H9 (cell line): ENCODE measurements around the gene BRMS1. TPM values are rescaled to one million over a fixed set of nuclear protein-coding genes. Genes with fewer than 3 reads are reported as not detected.

Source experiments
- DNase-seq: peaks from one replicate; pipeline ENCODE4 v3.0.0-alpha.2; 2017
- H2AFZ ChIP-seq: one replicate; pipeline ENCODE4 v1.6.1; 2013; ENCODE audit warnings: mild to moderate bottlenecking, low read length, control low read depth, moderate library complexity
- H2AK5ac ChIP-seq: 2 replicates; pipeline ENCODE4 v1.6.1; 2013; ENCODE audit warnings: low read length, control low read depth, mixed read lengths; ENCODE audit not compliant: insufficient read length
- H2BK120ac ChIP-seq: one replicate; pipeline ENCODE4 v1.6.1; 2013; ENCODE audit warnings: low read depth, mild to moderate bottlenecking, low read length, control low read depth, inconsistent platforms; ENCODE audit not compliant: poor library complexity, severe bottlenecking
- H2BK12ac ChIP-seq: 2 replicates; pipeline ENCODE4 v1.6.1; 2013; ENCODE audit warnings: low read length, control low read depth, mixed read lengths, low read depth; ENCODE audit not compliant: insufficient read length
- H2BK15ac ChIP-seq: 2 replicates; pipeline ENCODE4 v1.6.1; 2013; ENCODE audit warnings: low read depth, low read length, control low read depth
- H2BK20ac ChIP-seq: one replicate; pipeline ENCODE4 v1.6.1; 2013; ENCODE audit warnings: low read depth, mild to moderate bottlenecking, low read length, control low read depth, inconsistent platforms; ENCODE audit not compliant: poor library complexity, severe bottlenecking
- H2BK5ac ChIP-seq: 2 replicates; pipeline ENCODE4 v1.6.1; 2013; ENCODE audit warnings: low read length, control low read depth, mixed read lengths; ENCODE audit not compliant: insufficient read length
- H3K14ac ChIP-seq: 2 replicates; pipeline ENCODE4 v1.6.1; 2013; ENCODE audit warnings: low read length, control low read depth; ENCODE audit not compliant: insufficient read depth
- H3K18ac ChIP-seq: 2 replicates; pipeline ENCODE4 v1.6.1; 2013; ENCODE audit warnings: low read depth, mild to moderate bottlenecking, mixed read lengths, low read length, control low read depth; ENCODE audit not compliant: insufficient read length
- H3K23ac ChIP-seq: 2 replicates; pipeline ENCODE4 v1.6.1; 2013; ENCODE audit warnings: low read length, control low read depth, mixed read lengths, low read depth; ENCODE audit not compliant: insufficient read length
- H3K23me2 ChIP-seq: 2 replicates; pipeline ENCODE4 v1.6.1; 2013; ENCODE audit warnings: low read depth, mild to moderate bottlenecking, mixed read lengths, low read length, control low read depth; ENCODE audit not compliant: insufficient read length, poor library complexity, severe bottlenecking
- H3K27ac ChIP-seq: 2 replicates; pipeline ENCODE4 v1.5.1; 2013; ENCODE audit warnings: low read length, control low read depth, mixed read lengths, low read depth; ENCODE audit not compliant: insufficient read length
- H3K27me3 ChIP-seq: 2 replicates; pipeline ENCODE4 v1.6.1; 2013; ENCODE audit warnings: low read length, control low read depth, inconsistent platforms; ENCODE audit not compliant: insufficient read depth
- H3K4ac ChIP-seq: 2 replicates; pipeline ENCODE4 v1.6.1; 2013; ENCODE audit warnings: low read depth, mild to moderate bottlenecking, control low read depth, inconsistent platforms, low read length, moderate library complexity
- H3K4me1 ChIP-seq: 2 replicates; pipeline ENCODE4 v1.6.1; 2013; ENCODE audit warnings: low read length, control low read depth, inconsistent platforms; ENCODE audit not compliant: insufficient read depth
- H3K4me2 ChIP-seq: 2 replicates; pipeline ENCODE4 v1.6.1; 2013; ENCODE audit warnings: low read length, control low read depth, mixed read lengths; ENCODE audit not compliant: insufficient read length, insufficient read depth
- H3K56ac ChIP-seq: 2 replicates; pipeline ENCODE4 v1.6.1; 2013; ENCODE audit warnings: low read depth, mild to moderate bottlenecking, mixed read lengths, low read length, control low read depth; ENCODE audit not compliant: insufficient read length
- H3K79me1 ChIP-seq: 2 replicates; pipeline ENCODE4 v1.6.1; 2013; ENCODE audit warnings: low read depth, mild to moderate bottlenecking, moderate library complexity, low read length, control low read depth, inconsistent platforms; ENCODE audit not compliant: insufficient read depth, poor library complexity, severe bottlenecking
- H3K79me2 ChIP-seq: 2 replicates; pipeline ENCODE4 v1.6.1; 2013; ENCODE audit warnings: low read length, control low read depth, inconsistent platforms; ENCODE audit not compliant: insufficient read depth
- H3K9ac ChIP-seq: 2 replicates; pipeline ENCODE4 v1.6.1; 2013; ENCODE audit warnings: low read length, control low read depth, mixed read lengths; ENCODE audit not compliant: insufficient read length; ENCODE audit errors: extremely low read depth
- H3K9me3 ChIP-seq: one replicate; pipeline ENCODE4 v1.6.1; 2013; ENCODE audit warnings: low read depth, low read length, inconsistent platforms; ENCODE audit not compliant: control insufficient read depth
- H3T11ph ChIP-seq: one replicate; pipeline ENCODE4 v1.6.1; 2013; ENCODE audit warnings: mild to moderate bottlenecking, low read length, control low read depth, inconsistent platforms
- H4K20me1 ChIP-seq: one replicate; pipeline ENCODE4 v1.6.1; 2013; ENCODE audit not compliant: control insufficient read depth, insufficient read length, insufficient read depth
- H4K5ac ChIP-seq: 2 replicates; pipeline ENCODE4 v1.6.1; 2013; ENCODE audit warnings: low read depth, mild to moderate bottlenecking, mixed read lengths, low read length, control low read depth; ENCODE audit not compliant: insufficient read length
- H4K8ac ChIP-seq: replicated peaks from 2 replicates; pipeline ENCODE4 v1.6.1; 2013; ENCODE audit warnings: low read length, control low read depth, mixed read lengths, low read depth; ENCODE audit not compliant: insufficient read length
- H4K91ac ChIP-seq: 2 replicates; pipeline ENCODE4 v1.6.1; 2013; ENCODE audit warnings: low read depth, mild to moderate bottlenecking, moderate library complexity, mixed read lengths, low read length, control low read depth; ENCODE audit not compliant: insufficient read length
- H3K27ac Mint-ChIP-seq, 3 experiments: 2 replicates in 2 of 3; 3 replicates in 1 of 3; pipeline ENCODE4 v1.8.0; 2020 to 2021; ENCODE audit warnings: mixed read lengths in 3 of 3, mild to moderate bottlenecking in 1 of 3, moderate library complexity in 1 of 3
- H3K27me3 Mint-ChIP-seq: 2 replicates; pipeline ENCODE4 v1.8.0; 2021; ENCODE audit warnings: low read depth, mild to moderate bottlenecking, moderate library complexity, mixed read lengths
- H3K36me3 Mint-ChIP-seq, 3 experiments: 2 replicates in 2 of 3; 3 replicates in 1 of 3; pipeline ENCODE4 v1.8.0; 2020 to 2021; ENCODE audit warnings: low read depth in 3 of 3, mixed read lengths in 3 of 3; ENCODE audit not compliant: insufficient read depth in 1 of 3
- H3K4me1 Mint-ChIP-seq, 2 experiments: 2 replicates each; pipeline ENCODE4 v1.8.0; 2020; ENCODE audit warnings: mixed read lengths in 2 of 2
- H3K4me3 Mint-ChIP-seq, 2 experiments: 2 replicates in 1 of 2; 3 replicates in 1 of 2; pipeline ENCODE4 v1.8.0; 2020 to 2021; ENCODE audit warnings: mild to moderate bottlenecking in 2 of 2, mixed read lengths in 2 of 2, moderate library complexity in 1 of 2
- H3K9me3 Mint-ChIP-seq, 2 experiments: 2 replicates in 1 of 2; 3 replicates in 1 of 2; pipeline ENCODE4 v1.8.0; 2020; ENCODE audit warnings: mild to moderate bottlenecking in 2 of 2, mixed read lengths in 2 of 2, moderate library complexity in 1 of 2
- WGBS: extraction: QIAGEN DNeasy Blood & Tissue Kit; methylation state at CpG from one replicate; pipeline ENCODE4 v1.1.7; 2013; ENCODE audit warnings: missing lambda C conversion rate, low lambda C conversion rate, mixed read lengths; ENCODE audit not compliant: insufficient read length; ENCODE audit errors: extremely low coverage; 5-methylcytosine and 5-hydroxymethylcytosine counted together
- total RNA-seq: library from RNA; stranded (reverse); gene quantifications from 2 replicates; pipeline ENCODE4 v1.2.1, GENCODE V29; 2021
- TF ChIP-seq, protein P1 (sequence below): fragments of 200-600 bp; sonication (generic); conservative IDR thresholded peaks from 3 replicates; pipeline ENCODE4 v1.8.0; 2021; ENCODE audit warnings: antibody characterized with exemption, mild to moderate bottlenecking

BRMS1 gene
- total RNA-seq, 1 experiment from 2014 or later, result 50.1 TPM

DNA sequence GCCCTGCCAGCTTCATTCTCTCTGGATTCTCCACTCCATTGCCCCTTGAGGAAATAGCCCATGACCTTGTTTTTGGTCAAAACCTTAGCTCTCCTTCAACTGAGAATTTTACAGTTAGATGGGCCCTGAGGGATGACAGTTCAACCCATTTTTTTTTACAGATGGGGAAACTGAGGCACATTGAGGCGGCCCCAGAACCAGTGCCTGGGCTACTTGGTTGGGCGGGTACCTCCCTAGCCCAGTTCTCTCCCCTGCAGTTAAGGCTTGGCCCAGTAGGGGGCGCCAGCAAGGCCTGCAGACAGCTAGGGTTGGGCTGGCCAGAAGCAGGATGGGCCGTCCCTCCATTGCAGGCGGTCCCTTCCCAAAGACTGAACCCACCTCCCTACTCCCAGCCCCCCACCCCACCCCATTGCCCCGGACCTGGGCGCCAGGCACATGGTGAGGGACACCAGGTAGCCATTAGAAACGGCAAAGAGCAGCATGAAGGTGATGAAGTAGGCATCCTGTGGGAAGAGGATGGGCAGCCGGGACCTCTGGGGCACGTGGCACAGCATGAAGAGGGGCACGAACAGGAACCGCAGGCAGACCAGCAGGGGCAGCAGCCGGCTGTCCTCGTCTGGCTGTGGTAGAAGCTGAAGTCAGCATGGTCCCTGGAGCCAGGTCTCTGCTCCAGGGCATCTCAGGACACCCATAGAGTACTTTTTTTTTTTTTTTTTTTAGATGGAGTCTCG, 19.1 kb upstream of the BRMS1 start:
- no peaks in the 10 kb centered on the region; the same call in 1 of the 2 replicates for H3K27me3 Mint-ChIP-seq
- H3K4me1 ChIP-seq, result peaks cover 4% of the 10 kb centered on the region; the same call in 1 of the 2 replicates

More for the DNA sequence above, 19.1 kb upstream of the BRMS1 start:
- H3K4me3 Mint-ChIP-seq, result no peak overlapping the region
- Histone ChIP-seq H2BK120ac (no peak overlapping the region), H4K5ac (no peak overlapping the region), H2AK5ac (no peak overlapping the region), H4K8ac (no peak overlapping the region), H4K91ac (no peak overlapping the region), H3K79me1 (no peaks in the 10 kb centered on the region), H3K56ac (no peak overlapping the region), H2BK12ac (no peak overlapping the region), H3K4ac (no peak overlapping the region), H3K23ac (no peak overlapping the region), H3K79me2 (no peaks in the 10 kb centered on the region), H2BK20ac (no peak overlapping the region), H3K27ac (no peak overlapping the region), H3K27me3 (no peaks in the 10 kb centered on the region), H2BK15ac (no peak overlapping the region), H3K4me2 (no peak overlapping the region), H3K18ac (no peak overlapping the region), H2AFZ (no peak overlapping the region), H3K9ac (no peak overlapping the region), H3K9me3 (no peaks in the 10 kb centered on the region), H2BK5ac (no peak overlapping the region), H3K14ac (no peak overlapping the region), H4K20me1 (no peaks in the 10 kb centered on the region), H3T11ph (no peak overlapping the region), H3K23me2 (no peaks in the 10 kb centered on the region)
- peaks cover 35 to 74% (median 60%) of the 10 kb centered on the region in 3 experiments; a peak in 6 of 7 replicates for H3K36me3 Mint-ChIP-seq
- H3K27ac Mint-ChIP-seq, result no peak overlapping the region
- WGBS, result no CpG with 5 or more reads among the region's 15 CpGs
- TF ChIP-seq, protein P1, sequence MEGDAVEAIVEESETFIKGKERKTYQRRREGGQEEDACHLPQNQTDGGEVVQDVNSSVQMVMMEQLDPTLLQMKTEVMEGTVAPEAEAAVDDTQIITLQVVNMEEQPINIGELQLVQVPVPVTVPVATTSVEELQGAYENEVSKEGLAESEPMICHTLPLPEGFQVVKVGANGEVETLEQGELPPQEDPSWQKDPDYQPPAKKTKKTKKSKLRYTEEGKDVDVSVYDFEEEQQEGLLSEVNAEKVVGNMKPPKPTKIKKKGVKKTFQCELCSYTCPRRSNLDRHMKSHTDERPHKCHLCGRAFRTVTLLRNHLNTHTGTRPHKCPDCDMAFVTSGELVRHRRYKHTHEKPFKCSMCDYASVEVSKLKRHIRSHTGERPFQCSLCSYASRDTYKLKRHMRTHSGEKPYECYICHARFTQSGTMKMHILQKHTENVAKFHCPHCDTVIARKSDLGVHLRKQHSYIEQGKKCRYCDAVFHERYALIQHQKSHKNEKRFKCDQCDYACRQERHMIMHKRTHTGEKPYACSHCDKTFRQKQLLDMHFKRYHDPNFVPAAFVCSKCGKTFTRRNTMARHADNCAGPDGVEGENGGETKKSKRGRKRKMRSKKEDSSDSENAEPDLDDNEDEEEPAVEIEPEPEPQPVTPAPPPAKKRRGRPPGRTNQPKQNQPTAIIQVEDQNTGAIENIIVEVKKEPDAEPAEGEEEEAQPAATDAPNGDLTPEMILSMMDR, result peak; percentile 96
- H3K4me1 Mint-ChIP-seq, result peaks cover 7 to 10% of the 10 kb centered on the region in 2 experiments
- DNase-seq, result peak; percentile 94
- no peaks in the 10 kb centered on the region for H3K9me3 Mint-ChIP-seq
